Body of pancreas (tissue), 4 donors: ENCODE results near the gene NPY.

Experiments used
- CTCF ChIP-seq, 7 experiments: fragments of 450-650 bp in 4 of 7; fragments of 200-600 bp in 3 of 7; sonication (generic) in 3 of 7; IDR thresholded peaks; one replicate each; pipeline ENCODE4 v1.5.1; 2016 to 2019; ENCODE audit warnings: antibody characterized with exemption in 7 of 7
- POLR2A ChIP-seq, 3 donors: fragments of 450-650 bp; IDR thresholded peaks; one replicate each; pipeline ENCODE4 v1.6.1; 2016; ENCODE audit warnings: antibody characterized with exemption in 3 of 3, mild to moderate bottlenecking in 2 of 3

- TF ChIP-seq CTCF (IDR thresholded peaks at IDR 0.05) (no peak), POLR2A (IDR thresholded peaks at IDR 0.05) (no peak)
These were observed 50.0 kb downstream of the NPY start for GRCh38 chr7:24334012-24334411.
